Mucosa of descending colon (tissue), 3 donors: ENCODE results near the gene VAPB. TPM values are rescaled to one million over a fixed set of nuclear protein-coding genes. Genes with fewer than 3 reads are reported as not detected.
A peak's percentile ranks its signal among the peaks of the same experiment; 100 is the strongest.

Experiments
- ATAC-seq: fragments of 200-7000 bp; cut with Tn5 transposase; one replicate; pipeline ENCODE4 v1.9.1; 2020; ENCODE audit warnings: mild to moderate bottlenecking, moderate library complexity
- DNase-seq, 3 donors: peaks; one replicate each; pipeline ENCODE4 v3.0.0-alpha.2; 2020
- H3K36me3 ChIP-seq: fragments of 200-600 bp; one replicate; pipeline ENCODE4 v1.8.0; 2021; ENCODE audit warnings: low read depth, mild to moderate bottlenecking
- H3K4me1 ChIP-seq: fragments of 200-600 bp; one replicate; pipeline ENCODE4 v1.8.0; 2021; ENCODE audit warnings: low read depth, mild to moderate bottlenecking
- H3K4me3 ChIP-seq: fragments of 200-600 bp; one replicate; pipeline ENCODE4 v1.8.0; 2021; ENCODE audit warnings: mild to moderate bottlenecking
- H3K9me3 ChIP-seq: fragments of 200-600 bp; one replicate; pipeline ENCODE4 v1.8.0; 2021; ENCODE audit warnings: mild to moderate bottlenecking
- CTCF ChIP-seq: fragments of 200-600 bp; IDR thresholded peaks from one replicate; pipeline ENCODE4 v1.8.0; 2022; ENCODE audit warnings: antibody characterized with exemption, mild to moderate bottlenecking
- intact Hi-C, 2 donors: fragments of 100-400 bp; cut with DNase I in 1 of 2; cut with micrococcal nuclease in 1 of 2; formaldehyde crosslinking; loops; one replicate each; pipeline versions ENCODE4 v1.11.0 to v1.11.1; 2022; cut with DNase I, micrococcal nuclease
- total RNA-seq, 3 donors: library from RNA; stranded (reverse); fragmentation: NEBNext Ultra II Directional in 2 of 3; extraction: Animal tissue kit (Norgen Biotek cat#: 25700) in 2 of 3; gene quantifications; one replicate each; pipeline versions ENCODE4 v1.2.1 to v1.2.4, GENCODE V29; 2021 to 2023
- donor health status: DM: no; HTN: no; CAD: no; lungs with moderate emphysema.
- donor health status: DM: no; HTN: no; CAD: no.
- donor health status: DM: no; HTN: yes; CAD: no.

VAPB gene
- total RNA-seq, 3 donors from 2014 or later: 52.5 to 74.6 (median 58.8) TPM

DNA sequence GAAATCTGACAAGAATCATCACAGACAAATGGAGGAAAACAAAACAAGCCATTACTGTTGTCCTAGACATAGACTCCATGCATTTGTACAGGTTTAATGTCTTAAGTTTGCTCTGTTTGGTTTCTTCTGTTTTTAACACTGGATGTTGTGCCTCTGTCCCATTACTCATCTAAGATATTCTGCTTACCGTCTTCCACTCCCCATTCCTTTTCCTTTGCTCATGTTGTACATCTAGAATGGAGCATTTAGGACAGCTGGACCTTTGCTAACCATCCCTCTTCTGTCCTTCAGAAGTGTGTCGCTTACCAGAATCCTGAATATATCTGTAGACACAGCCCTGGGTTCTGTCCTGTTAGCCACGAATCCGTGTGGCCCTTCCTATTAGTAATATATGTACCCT lies 44.3 kb upstream of the VAPB start:
- TF ChIP-seq CTCF: no peak
- Histone ChIP-seq H3K4me3 (no peak overlapping the region), H3K9me3 (no peaks in the 10 kb centered on the region), H3K36me3 (no peaks in the 10 kb centered on the region), H3K4me1 (no peaks in the 10 kb centered on the region)
- intact Hi-C loops: no loop called here
- ATAC-seq (no peak), DNase-seq (no peak)

DNA sequence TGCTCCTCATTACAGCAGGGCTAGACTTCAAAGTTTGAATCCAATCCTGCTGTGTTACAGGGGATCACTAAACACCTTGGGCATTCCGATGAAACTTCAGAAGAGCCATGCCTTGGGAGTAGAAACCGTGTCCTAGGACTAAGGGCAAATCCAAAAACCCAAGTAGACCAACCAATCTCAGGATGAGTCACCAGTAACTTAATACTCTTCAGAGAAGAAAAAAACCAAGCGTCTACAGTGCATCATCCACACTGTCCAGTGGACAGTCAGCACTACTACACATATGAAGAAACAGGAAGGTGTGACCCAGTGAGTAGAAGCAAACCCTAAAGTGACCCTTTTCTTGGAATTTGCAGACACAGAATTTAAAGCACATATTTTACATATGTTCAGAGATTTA lies 39.5 kb upstream of the VAPB start:
- no peak for ATAC-seq
- Histone ChIP-seq H3K9me3 (no peaks in the 10 kb centered on the region), H3K36me3 (no peaks in the 10 kb centered on the region)

GRCh38 chr20:58352468-58352867 lies 36.6 kb upstream of the VAPB start:
- intact Hi-C loops: no loop called here
- no peak for TF ChIP-seq CTCF
- ATAC-seq (no peak), DNase-seq (no peak)
- H3K4me1 ChIP-seq: no peaks in the 10 kb centered on the region
- H3K9me3 ChIP-seq: no peaks in the 10 kb centered on the region
- no peak overlapping the region for H3K4me3 ChIP-seq
- no peaks in the 10 kb centered on the region for H3K36me3 ChIP-seq

More for the DNA sequence above, 39.5 kb upstream of the VAPB start:
- no peak for TF ChIP-seq CTCF
- Histone ChIP-seq H3K4me3 (no peak overlapping the region), H3K4me1 (no peaks in the 10 kb centered on the region)
- intact Hi-C loops: no loop called here
- DNase-seq: no peak

DNA sequence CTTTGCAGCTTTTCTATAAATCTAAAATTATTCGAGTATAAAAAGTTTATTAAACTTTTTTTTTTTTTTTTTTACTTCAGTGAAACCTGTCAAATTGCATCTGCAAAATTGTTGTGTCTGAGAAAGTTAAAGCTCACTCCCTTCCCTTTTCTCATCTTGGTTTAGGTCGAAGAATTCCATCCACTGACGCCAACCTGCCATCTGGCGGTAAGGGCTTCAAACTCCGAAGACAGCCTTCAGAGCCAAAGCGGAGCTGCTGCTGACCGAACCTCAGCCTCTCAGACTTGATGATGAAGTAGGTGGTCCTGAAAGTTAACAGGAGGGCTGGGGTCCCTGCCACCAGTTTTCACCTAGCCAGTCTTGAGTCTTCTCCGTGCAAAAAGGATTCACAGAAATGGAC lies 29.6 kb upstream of the VAPB start:
- TF ChIP-seq CTCF: no peak
- ATAC-seq (no peak), DNase-seq (no peak)
- intact Hi-C loops: no loop called here
- Histone ChIP-seq H3K36me3 (no peaks in the 10 kb centered on the region), H3K9me3 (no peaks in the 10 kb centered on the region), H3K4me3 (no peak overlapping the region), H3K4me1 (no peaks in the 10 kb centered on the region)

DNA sequence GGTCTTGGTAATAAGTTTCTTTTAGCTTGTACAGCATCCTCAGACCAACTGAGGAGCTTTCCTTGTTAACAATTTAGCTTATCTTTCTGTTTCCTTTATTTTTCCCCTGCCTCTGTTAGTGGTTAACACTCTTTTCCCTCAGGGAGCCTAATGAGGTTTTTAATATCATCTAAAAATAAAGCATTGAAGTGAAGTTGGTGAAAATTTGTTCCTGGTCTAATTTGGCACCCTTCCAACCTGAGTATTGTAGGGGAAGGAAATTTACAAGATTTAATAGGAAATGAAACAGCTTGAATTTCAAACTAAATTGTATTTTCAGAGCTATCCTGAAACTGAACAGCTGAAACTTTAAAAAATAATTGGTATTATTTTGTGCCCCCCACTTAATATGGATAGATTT lies 28.1 kb upstream of the VAPB start:
- no peaks in the 10 kb centered on the region for H3K9me3 ChIP-seq
- no peaks in the 10 kb centered on the region for H3K4me1 ChIP-seq
- ATAC-seq: no peak
- no peak for DNase-seq
- H3K4me3 ChIP-seq: no peak overlapping the region
- H3K36me3 ChIP-seq: no peaks in the 10 kb centered on the region
- no peak for TF ChIP-seq CTCF
- intact Hi-C loops: no loop called here

DNA sequence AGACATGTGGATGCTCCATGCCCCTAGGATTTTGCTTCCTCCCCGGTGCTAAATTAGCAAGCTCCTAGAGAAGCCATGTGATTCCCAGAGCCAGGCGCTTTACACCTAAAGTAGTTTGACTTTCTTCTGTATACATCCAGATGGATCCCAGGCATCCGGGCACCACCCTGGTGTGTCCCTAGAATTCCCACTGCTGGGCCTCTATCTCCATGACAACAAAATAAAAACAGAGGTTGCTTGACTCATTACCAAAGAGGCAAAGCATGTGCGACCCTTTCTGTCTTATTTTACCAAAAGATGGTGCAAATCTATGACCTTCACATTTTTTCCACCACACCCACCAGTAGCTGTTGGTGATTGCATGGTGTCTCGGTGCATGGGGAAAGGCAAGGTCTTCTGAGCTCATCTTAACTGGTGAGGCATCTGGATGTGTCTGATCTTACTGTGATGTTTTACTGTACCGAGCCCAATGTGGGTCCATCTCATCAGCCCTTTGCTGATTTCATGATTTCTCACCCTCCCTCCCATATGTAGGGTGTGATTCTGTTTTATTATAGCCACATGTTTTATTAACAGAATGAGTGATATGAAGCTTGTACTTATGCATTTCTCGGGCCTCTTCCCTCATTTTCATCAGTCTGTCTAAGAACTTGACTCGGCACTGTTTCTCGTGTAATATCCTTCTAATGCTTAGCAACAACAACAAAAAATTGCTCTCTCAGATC lies 27.4 kb upstream of the VAPB start:
- H3K4me3 ChIP-seq: no peak overlapping the region
- H3K9me3 ChIP-seq: no peaks in the 10 kb centered on the region
- intact Hi-C loops: no loop called here
- no peaks in the 10 kb centered on the region for H3K36me3 ChIP-seq
- no peak for TF ChIP-seq CTCF
- DNase-seq (no peak), ATAC-seq (peak; percentile 21)
- no peaks in the 10 kb centered on the region for H3K4me1 ChIP-seq
